Neural cell (in vitro differentiated cells): ENCODE results near the gene CTTN. TPM values are rescaled to one million over a fixed set of nuclear protein-coding genes. Genes with fewer than 3 reads are reported as not detected.

Source experiments
- H2AFZ ChIP-seq: fragments of 200-600, 300-800 bp; sonication (generic), shearing (Covaris generic); 2 replicates; pipeline ENCODE4 v1.6.0; 2014; ENCODE audit warnings: low read depth, mild to moderate bottlenecking, antibody characterized with exemption, low read length, moderate library complexity
- H3F3A ChIP-seq: fragments of 200-600 bp; shearing (Covaris generic); 2 replicates; pipeline ENCODE4 v1.6.1; 2016; ENCODE audit warnings: mild to moderate bottlenecking, moderate library complexity, mixed read lengths, antibody characterized with exemption, low read length; ENCODE audit not compliant: insufficient read depth, poor library complexity, severe bottlenecking
- H3K27ac ChIP-seq: fragments of 200-600, 300-800 bp; sonication (generic), shearing (Covaris generic); 2 replicates; pipeline ENCODE4 v1.5.1; 2014; ENCODE audit warnings: mild to moderate bottlenecking, low read length, moderate library complexity
- H3K27me3 ChIP-seq: fragments of 300-800, 200-600 bp; sonication (generic), shearing (Covaris generic); 2 replicates; pipeline ENCODE4 v1.6.0; 2014; ENCODE audit warnings: mild to moderate bottlenecking, low read depth, low read length, moderate library complexity; ENCODE audit not compliant: insufficient read depth
- H3K36me3 ChIP-seq: fragments of 300-800, 200-600 bp; sonication (generic), shearing (Covaris generic); 2 replicates; pipeline ENCODE4 v1.5.1; 2014; ENCODE audit warnings: mild to moderate bottlenecking, antibody characterized with exemption, low read length, moderate library complexity; ENCODE audit not compliant: insufficient read depth
- H3K4me2 ChIP-seq: fragments of 300-800, 200-600 bp; sonication (generic), shearing (Covaris generic); 2 replicates; pipeline ENCODE4 v1.6.0; 2014; ENCODE audit warnings: mild to moderate bottlenecking, low read length
- H3K4me3 ChIP-seq: fragments of 300-800, 200-600 bp; sonication (generic), shearing (Covaris generic); 2 replicates; pipeline ENCODE4 v1.5.1; 2014; ENCODE audit warnings: mild to moderate bottlenecking, low read length, moderate library complexity
- H3K79me2 ChIP-seq: fragments of 200-600 bp; shearing (Covaris generic); replicated peaks from 2 replicates; pipeline ENCODE4 v1.6.0; 2014; ENCODE audit warnings: mild to moderate bottlenecking, low read length, moderate library complexity; ENCODE audit not compliant: insufficient read depth
- H3K9ac ChIP-seq: fragments of 300-800, 200-600 bp; sonication (generic), shearing (Covaris generic); 2 replicates; pipeline ENCODE4 v1.6.1; 2016; ENCODE audit warnings: mild to moderate bottlenecking, low read length, mixed read lengths
- H3K9me2 ChIP-seq: fragments of 200-600 bp; shearing (Covaris generic); 2 replicates; pipeline ENCODE4 v1.6.1; 2016; ENCODE audit warnings: mild to moderate bottlenecking, low read length, mixed read lengths; ENCODE audit not compliant: insufficient read depth
- H3K9me3 ChIP-seq: fragments of 200-600, 300-800 bp; sonication (generic), shearing (Covaris generic); 2 replicates; pipeline ENCODE4 v1.6.1; 2016; ENCODE audit warnings: mild to moderate bottlenecking, mixed run types, low read length, moderate library complexity, mixed read lengths
- H4K20me1 ChIP-seq: fragments of 200-600 bp; shearing (Covaris generic); 2 replicates; pipeline ENCODE4 v1.6.1; 2016; ENCODE audit warnings: mild to moderate bottlenecking, mixed run types; ENCODE audit not compliant: insufficient read depth
- EP300 ChIP-seq: fragments of 450-650 bp; conservative IDR thresholded peaks from 2 replicates; pipeline ENCODE4 v1.6.1; 2014; ENCODE audit warnings: antibody characterized with exemption, mild to moderate bottlenecking, moderate library complexity; ENCODE audit not compliant: poor library complexity, severe bottlenecking
- EZH2 ChIP-seq: fragments of 200-600, 300-800 bp; shearing (Covaris generic), sonication (generic); IDR thresholded peaks from 2 replicates; pipeline ENCODE4 v1.6.1; 2014; ENCODE audit warnings: antibody characterized with exemption, low read length, borderline replicate concordance, mild to moderate bottlenecking; ENCODE audit not compliant: insufficient read depth, poor library complexity, severe bottlenecking
- MXI1 ChIP-seq: fragments of 450-650 bp; conservative IDR thresholded peaks from 2 replicates; pipeline ENCODE4 v1.6.1; 2014; ENCODE audit warnings: antibody characterized with exemption, mild to moderate bottlenecking; ENCODE audit not compliant: poor library complexity, severe bottlenecking
- POLR2AphosphoS5 ChIP-seq: IDR thresholded peaks from 2 replicates; pipeline ENCODE4 v1.6.1; 2012
- RAD21 ChIP-seq: fragments of 450-650 bp; conservative IDR thresholded peaks from 2 replicates; pipeline ENCODE4 v1.6.1; 2014; ENCODE audit warnings: antibody characterized with exemption, mild to moderate bottlenecking, moderate library complexity
- SMC3 ChIP-seq: fragments of 450-650 bp; conservative IDR thresholded peaks from 2 replicates; pipeline ENCODE4 v1.6.1; 2014; ENCODE audit warnings: antibody characterized with exemption, mild to moderate bottlenecking, moderate library complexity; ENCODE audit not compliant: poor library complexity
- TAF1 ChIP-seq: IDR thresholded peaks from 2 replicates; pipeline ENCODE4 v1.6.1; 2012; ENCODE audit warnings: low read depth
- polyA plus RNA-seq: library from polyadenylated mRNA; depleted of rRNA; stranded (reverse); fragments of >200 nt; gene quantifications from 2 replicates; pipeline ENCODE4 v1.2.3, GENCODE V29; 2014
- TF ChIP-seq, protein P1 (sequence below): fragments of 450-650 bp; IDR thresholded peaks from 2 replicates; pipeline ENCODE4 v1.5.1; 2014; ENCODE audit warnings: antibody characterized with exemption, mild to moderate bottlenecking, moderate library complexity; ENCODE audit not compliant: poor library complexity, severe bottlenecking
- TF ChIP-seq, protein P2 (sequence below): IDR thresholded peaks from 2 replicates; pipeline ENCODE4 v1.6.1; 2012; ENCODE audit warnings: borderline replicate concordance

The CTTN gene
- polyA plus RNA-seq, 1 donor from 2014 or later: 220 TPM

DNA sequence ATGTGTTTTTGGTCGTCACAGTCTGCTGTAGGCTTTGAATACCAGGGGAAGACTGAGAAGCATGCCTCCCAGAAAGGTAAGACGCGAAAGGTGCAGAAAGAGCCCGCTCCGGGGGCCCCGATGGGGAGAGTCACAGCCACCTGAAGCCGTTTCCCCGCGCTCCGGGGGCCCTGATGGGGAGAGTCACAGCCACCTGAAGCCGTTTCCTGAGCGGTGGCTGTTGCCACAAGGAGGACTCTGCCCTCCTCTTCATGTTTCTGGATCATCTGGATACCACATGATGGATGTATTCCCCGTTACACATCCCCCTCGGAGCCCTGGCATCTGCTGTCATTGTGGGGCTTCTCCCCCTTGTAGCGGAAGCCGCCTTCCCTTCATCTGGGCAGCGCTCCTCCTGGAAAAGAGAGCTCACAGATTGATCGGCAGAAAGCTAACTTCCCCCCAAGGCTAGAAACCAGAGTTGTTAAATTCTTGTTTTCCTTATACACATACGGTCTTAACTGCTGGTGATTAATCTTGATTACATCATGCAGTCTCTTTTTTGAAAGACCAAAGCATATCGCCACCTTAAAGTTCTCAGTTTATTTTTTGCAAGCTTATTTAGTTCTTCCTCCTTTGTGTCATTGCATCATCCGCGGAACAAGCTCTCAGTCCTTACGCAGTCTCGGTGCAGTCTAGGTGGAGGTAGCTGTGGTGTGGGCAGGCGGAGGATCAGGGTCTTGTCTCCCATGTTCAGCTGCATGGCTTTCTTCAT is 17.5 kb downstream of the CTTN start:
- H3K4me2 ChIP-seq: no peak overlapping the region
- no peak overlapping the region for H3K9ac ChIP-seq
- no peaks in the 10 kb centered on the region for H3K27me3 ChIP-seq
- peaks cover 9% of the 10 kb centered on the region for H3K36me3 ChIP-seq
- no peaks in the 10 kb centered on the region for H3K79me2 ChIP-seq
- no peaks in the 10 kb centered on the region for H3F3A ChIP-seq
- H3K9me2 ChIP-seq: no peaks in the 10 kb centered on the region
- H4K20me1 ChIP-seq: no peaks in the 10 kb centered on the region
- TF ChIP-seq, protein P1, sequence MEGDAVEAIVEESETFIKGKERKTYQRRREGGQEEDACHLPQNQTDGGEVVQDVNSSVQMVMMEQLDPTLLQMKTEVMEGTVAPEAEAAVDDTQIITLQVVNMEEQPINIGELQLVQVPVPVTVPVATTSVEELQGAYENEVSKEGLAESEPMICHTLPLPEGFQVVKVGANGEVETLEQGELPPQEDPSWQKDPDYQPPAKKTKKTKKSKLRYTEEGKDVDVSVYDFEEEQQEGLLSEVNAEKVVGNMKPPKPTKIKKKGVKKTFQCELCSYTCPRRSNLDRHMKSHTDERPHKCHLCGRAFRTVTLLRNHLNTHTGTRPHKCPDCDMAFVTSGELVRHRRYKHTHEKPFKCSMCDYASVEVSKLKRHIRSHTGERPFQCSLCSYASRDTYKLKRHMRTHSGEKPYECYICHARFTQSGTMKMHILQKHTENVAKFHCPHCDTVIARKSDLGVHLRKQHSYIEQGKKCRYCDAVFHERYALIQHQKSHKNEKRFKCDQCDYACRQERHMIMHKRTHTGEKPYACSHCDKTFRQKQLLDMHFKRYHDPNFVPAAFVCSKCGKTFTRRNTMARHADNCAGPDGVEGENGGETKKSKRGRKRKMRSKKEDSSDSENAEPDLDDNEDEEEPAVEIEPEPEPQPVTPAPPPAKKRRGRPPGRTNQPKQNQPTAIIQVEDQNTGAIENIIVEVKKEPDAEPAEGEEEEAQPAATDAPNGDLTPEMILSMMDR: no peak
- no peak for TF ChIP-seq MXI1
- TF ChIP-seq, protein P2, sequence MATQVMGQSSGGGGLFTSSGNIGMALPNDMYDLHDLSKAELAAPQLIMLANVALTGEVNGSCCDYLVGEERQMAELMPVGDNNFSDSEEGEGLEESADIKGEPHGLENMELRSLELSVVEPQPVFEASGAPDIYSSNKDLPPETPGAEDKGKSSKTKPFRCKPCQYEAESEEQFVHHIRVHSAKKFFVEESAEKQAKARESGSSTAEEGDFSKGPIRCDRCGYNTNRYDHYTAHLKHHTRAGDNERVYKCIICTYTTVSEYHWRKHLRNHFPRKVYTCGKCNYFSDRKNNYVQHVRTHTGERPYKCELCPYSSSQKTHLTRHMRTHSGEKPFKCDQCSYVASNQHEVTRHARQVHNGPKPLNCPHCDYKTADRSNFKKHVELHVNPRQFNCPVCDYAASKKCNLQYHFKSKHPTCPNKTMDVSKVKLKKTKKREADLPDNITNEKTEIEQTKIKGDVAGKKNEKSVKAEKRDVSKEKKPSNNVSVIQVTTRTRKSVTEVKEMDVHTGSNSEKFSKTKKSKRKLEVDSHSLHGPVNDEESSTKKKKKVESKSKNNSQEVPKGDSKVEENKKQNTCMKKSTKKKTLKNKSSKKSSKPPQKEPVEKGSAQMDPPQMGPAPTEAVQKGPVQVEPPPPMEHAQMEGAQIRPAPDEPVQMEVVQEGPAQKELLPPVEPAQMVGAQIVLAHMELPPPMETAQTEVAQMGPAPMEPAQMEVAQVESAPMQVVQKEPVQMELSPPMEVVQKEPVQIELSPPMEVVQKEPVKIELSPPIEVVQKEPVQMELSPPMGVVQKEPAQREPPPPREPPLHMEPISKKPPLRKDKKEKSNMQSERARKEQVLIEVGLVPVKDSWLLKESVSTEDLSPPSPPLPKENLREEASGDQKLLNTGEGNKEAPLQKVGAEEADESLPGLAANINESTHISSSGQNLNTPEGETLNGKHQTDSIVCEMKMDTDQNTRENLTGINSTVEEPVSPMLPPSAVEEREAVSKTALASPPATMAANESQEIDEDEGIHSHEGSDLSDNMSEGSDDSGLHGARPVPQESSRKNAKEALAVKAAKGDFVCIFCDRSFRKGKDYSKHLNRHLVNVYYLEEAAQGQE: no peak
- no peak for TF ChIP-seq EP300
- TF ChIP-seq TAF1: no peak
- no peak for TF ChIP-seq SMC3
- no peak for TF ChIP-seq RAD21
- no peak for TF ChIP-seq EZH2
- no peak for TF ChIP-seq POLR2AphosphoS5
- no peaks in the 10 kb centered on the region for H3K9me3 ChIP-seq
- no peak overlapping the region for H3K4me3 ChIP-seq
- no peak overlapping the region for H2AFZ ChIP-seq
- no peak overlapping the region for H3K27ac ChIP-seq

DNA sequence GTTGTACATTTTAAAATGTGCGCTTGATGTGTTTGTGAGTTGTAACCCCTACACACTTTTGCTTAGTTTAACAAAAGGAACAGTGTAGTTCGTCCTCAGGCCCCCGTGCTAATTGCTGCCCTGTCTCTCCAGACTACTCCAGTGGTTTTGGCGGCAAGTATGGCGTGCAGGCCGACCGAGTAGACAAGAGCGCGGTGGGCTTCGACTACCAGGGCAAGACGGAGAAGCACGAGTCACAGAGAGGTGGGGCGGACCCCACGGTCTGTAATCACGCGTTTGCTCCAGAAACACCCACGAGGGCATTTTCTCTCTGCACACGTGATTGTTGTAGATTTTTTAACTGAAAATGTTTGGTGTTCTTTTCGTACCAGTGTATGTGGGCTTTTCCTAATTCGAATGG is 18.6 kb downstream of the CTTN start:
- Histone ChIP-seq H3K9me3 (no peaks in the 10 kb centered on the region), H3F3A (no peaks in the 10 kb centered on the region), H3K27ac (no peak overlapping the region), H3K4me3 (no peak overlapping the region), H2AFZ (no peak overlapping the region), H3K27me3 (no peaks in the 10 kb centered on the region), H3K36me3 (peaks cover 11% of the 10 kb centered on the region), H3K9me2 (no peaks in the 10 kb centered on the region), H4K20me1 (no peaks in the 10 kb centered on the region), H3K79me2 (no peaks in the 10 kb centered on the region), H3K4me2 (no peak overlapping the region), H3K9ac (no peak overlapping the region)
- TF ChIP-seq TAF1 (no peak), RAD21 (no peak), EP300 (no peak), EZH2 (no peak), SMC3 (no peak), POLR2AphosphoS5 (no peak), MXI1 (no peak)
- TF ChIP-seq, protein P1: no peak
- TF ChIP-seq, protein P2: no peak
